RWPE2 (cell line): ENCODE measurements around the gene INO80.

Experiments
- ATAC-seq: fragments of 200-7000 bp; cut with Tn5 transposase; 3 replicates; pipeline ENCODE4 v1.9.1; 2021; ENCODE audit warnings: low read depth
- DNase-seq: peaks from one replicate; pipeline ENCODE4 v3.0.0-alpha.2; 2020; ENCODE audit warnings: low spot score
- H3K27ac ChIP-seq: fragments of 450-650 bp; 2 replicates; pipeline ENCODE4 v1.5.1; 2017; ENCODE audit warnings: mild to moderate bottlenecking; ENCODE audit not compliant: poor library complexity, severe bottlenecking
- H3K27me3 ChIP-seq: fragments of 250-450 bp; sonication (Bioruptor Pico); 2 replicates; pipeline ENCODE4 v1.5.1; 2021; ENCODE audit warnings: mild to moderate bottlenecking, moderate library complexity; ENCODE audit not compliant: insufficient read depth, poor library complexity, severe bottlenecking
- H3K36me3 ChIP-seq: fragments of 250-450 bp; sonication (Bioruptor Pico); 2 replicates; pipeline ENCODE4 v1.5.1; 2020; ENCODE audit warnings: low read depth, mild to moderate bottlenecking, moderate library complexity
- H3K4me1 ChIP-seq: fragments of 250-450 bp; sonication (Bioruptor Pico); 2 replicates; pipeline ENCODE4 v1.5.1; 2021; ENCODE audit warnings: mild to moderate bottlenecking, moderate library complexity; ENCODE audit not compliant: insufficient read depth, poor library complexity, severe bottlenecking
- H3K4me3 ChIP-seq: fragments of 250-450 bp; sonication (Bioruptor Pico); 2 replicates; pipeline ENCODE4 v1.5.1; 2021; ENCODE audit warnings: mild to moderate bottlenecking, moderate library complexity; ENCODE audit not compliant: severe bottlenecking
- H3K9me3 ChIP-seq: fragments of 250-450 bp; sonication (Bioruptor Pico); 2 replicates; pipeline ENCODE4 v1.5.1; 2021; ENCODE audit warnings: mild to moderate bottlenecking, moderate library complexity; ENCODE audit not compliant: severe bottlenecking
- TF ChIP-seq, protein P1 (sequence below): fragments of 450-650 bp; IDR thresholded peaks from one replicate; pipeline ENCODE4 v1.5.1; 2017; ENCODE audit warnings: mild to moderate bottlenecking, moderate library complexity; ENCODE audit not compliant: poor library complexity, severe bottlenecking

The INO80 gene

DNA sequence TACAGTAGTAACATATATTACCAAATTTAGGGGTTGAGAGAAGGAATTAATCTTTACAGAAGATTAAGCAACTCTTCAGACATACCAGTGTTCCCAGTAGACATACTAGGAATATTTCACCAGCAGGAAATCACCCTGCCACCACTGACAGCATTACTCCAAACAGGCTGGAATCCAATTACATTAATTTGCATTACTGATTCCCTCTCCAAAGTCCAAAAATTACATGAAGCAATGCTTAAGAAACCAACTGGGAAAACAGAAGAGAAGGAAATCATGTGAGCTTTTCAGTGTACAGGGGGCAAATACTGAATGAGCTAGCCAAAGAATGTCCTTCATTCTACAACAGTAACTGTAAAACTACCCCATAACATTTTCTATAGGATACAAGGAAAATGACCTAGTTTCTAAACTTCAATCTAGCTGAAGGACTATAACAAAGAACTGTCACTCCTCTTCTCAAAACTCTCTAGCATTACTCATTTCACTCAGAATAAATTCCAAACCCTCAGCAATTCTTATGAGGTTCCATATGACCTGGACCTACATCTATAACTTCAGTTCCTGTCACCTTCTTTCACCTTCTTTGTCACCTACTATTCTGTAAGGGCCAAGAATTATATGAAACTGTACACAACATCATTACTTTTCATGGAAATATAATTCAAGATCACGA lies 72.7 kb downstream of the INO80 start:
- H3K36me3 ChIP-seq, result peaks cover 86% of the 10 kb centered on the region

DNA sequence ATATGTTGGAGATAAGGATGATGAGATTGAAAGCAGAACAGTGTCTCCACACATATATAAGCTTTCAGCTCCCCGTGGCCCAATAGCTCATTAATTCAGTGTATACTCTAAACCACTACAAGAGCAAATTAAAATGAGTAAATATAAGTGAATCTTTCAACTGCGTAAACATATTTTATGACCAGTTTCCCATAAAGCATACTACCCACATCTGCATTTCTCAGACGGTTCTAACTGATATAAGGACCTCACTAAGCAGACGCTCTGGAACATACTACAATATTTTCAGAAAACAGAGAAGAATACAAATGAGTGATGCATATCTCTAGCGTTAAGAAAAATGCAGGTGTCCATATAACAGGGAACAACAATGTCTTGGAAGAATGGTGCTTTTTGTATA lies 73.2 kb downstream of the INO80 start:
- Histone ChIP-seq H3K4me1 (no peaks in the 10 kb centered on the region), H3K36me3 (peaks cover 83% of the 10 kb centered on the region), H3K27me3 (no peaks in the 10 kb centered on the region), H3K27ac (no peak overlapping the region), H3K9me3 (no peaks in the 10 kb centered on the region), H3K4me3 (no peak overlapping the region)
- DNase-seq (no peak), ATAC-seq (no peak)
- TF ChIP-seq, protein P1, sequence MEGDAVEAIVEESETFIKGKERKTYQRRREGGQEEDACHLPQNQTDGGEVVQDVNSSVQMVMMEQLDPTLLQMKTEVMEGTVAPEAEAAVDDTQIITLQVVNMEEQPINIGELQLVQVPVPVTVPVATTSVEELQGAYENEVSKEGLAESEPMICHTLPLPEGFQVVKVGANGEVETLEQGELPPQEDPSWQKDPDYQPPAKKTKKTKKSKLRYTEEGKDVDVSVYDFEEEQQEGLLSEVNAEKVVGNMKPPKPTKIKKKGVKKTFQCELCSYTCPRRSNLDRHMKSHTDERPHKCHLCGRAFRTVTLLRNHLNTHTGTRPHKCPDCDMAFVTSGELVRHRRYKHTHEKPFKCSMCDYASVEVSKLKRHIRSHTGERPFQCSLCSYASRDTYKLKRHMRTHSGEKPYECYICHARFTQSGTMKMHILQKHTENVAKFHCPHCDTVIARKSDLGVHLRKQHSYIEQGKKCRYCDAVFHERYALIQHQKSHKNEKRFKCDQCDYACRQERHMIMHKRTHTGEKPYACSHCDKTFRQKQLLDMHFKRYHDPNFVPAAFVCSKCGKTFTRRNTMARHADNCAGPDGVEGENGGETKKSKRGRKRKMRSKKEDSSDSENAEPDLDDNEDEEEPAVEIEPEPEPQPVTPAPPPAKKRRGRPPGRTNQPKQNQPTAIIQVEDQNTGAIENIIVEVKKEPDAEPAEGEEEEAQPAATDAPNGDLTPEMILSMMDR, result no peak

More for the DNA sequence above, 72.7 kb downstream of the INO80 start:
- H3K9me3 ChIP-seq, result no peaks in the 10 kb centered on the region
- H3K4me3 ChIP-seq, result no peak overlapping the region
- H3K4me1 ChIP-seq, result no peaks in the 10 kb centered on the region
- ATAC-seq (no peak), DNase-seq (no peak)
- H3K27me3 ChIP-seq, result no peaks in the 10 kb centered on the region
- no peak overlapping the region for H3K27ac ChIP-seq
- TF ChIP-seq, protein P1, result no peak

GRCh38 chr15:41039121-41039520 lies 77.0 kb downstream of the INO80 start:
- H3K27me3 ChIP-seq, result no peaks in the 10 kb centered on the region
- H3K36me3 ChIP-seq, result peaks cover 68% of the 10 kb centered on the region
- H3K4me1 ChIP-seq, result no peaks in the 10 kb centered on the region
- H3K9me3 ChIP-seq, result no peaks in the 10 kb centered on the region
- H3K4me3 ChIP-seq, result no peak overlapping the region
- TF ChIP-seq, protein P1, result no peak
- no peak for DNase-seq
- no peak overlapping the region for H3K27ac ChIP-seq
- no peak for ATAC-seq

GRCh38 chr15:41032079-41032328 lies 84.1 kb downstream of the INO80 start:
- no peaks in the 10 kb centered on the region for H3K9me3 ChIP-seq
- TF ChIP-seq, protein P1, result no peak
- no peaks in the 10 kb centered on the region for H3K4me1 ChIP-seq
- no peak overlapping the region for H3K27ac ChIP-seq
- DNase-seq, result no peak
- peaks cover 52% of the 10 kb centered on the region for H3K36me3 ChIP-seq
- H3K4me3 ChIP-seq, result no peak overlapping the region
- H3K27me3 ChIP-seq, result no peaks in the 10 kb centered on the region
- no peak for ATAC-seq

GRCh38 chr15:41031232-41032078 lies 84.6 kb downstream of the INO80 start:
- Histone ChIP-seq H3K4me1 (no peaks in the 10 kb centered on the region), H3K4me3 (no peak overlapping the region), H3K27ac (no peak overlapping the region), H3K9me3 (no peaks in the 10 kb centered on the region), H3K36me3 (peaks cover 54% of the 10 kb centered on the region), H3K27me3 (no peaks in the 10 kb centered on the region)
- no peak for ATAC-seq
- TF ChIP-seq, protein P1, result no peak
- no peak for DNase-seq
